ENCODE data around the gene AQP2.

Gene AQP2

GRCh38 chr12:49972129-49972528 is 21.6 kb downstream of the AQP2 start:
- no peak for TF ChIP-seq TAF1 (IDR thresholded peaks at IDR 0.05; ENCODE audit: borderline replicate concordance, insufficient read depth, low read length)
- no peak for TF ChIP-seq FOXP2 (optimal IDR thresholded peaks at IDR 0.05; ENCODE audit: borderline replicate concordance, extremely low read depth, extremely low read length, insufficient read depth)
- TF ChIP-seq, protein P1, sequence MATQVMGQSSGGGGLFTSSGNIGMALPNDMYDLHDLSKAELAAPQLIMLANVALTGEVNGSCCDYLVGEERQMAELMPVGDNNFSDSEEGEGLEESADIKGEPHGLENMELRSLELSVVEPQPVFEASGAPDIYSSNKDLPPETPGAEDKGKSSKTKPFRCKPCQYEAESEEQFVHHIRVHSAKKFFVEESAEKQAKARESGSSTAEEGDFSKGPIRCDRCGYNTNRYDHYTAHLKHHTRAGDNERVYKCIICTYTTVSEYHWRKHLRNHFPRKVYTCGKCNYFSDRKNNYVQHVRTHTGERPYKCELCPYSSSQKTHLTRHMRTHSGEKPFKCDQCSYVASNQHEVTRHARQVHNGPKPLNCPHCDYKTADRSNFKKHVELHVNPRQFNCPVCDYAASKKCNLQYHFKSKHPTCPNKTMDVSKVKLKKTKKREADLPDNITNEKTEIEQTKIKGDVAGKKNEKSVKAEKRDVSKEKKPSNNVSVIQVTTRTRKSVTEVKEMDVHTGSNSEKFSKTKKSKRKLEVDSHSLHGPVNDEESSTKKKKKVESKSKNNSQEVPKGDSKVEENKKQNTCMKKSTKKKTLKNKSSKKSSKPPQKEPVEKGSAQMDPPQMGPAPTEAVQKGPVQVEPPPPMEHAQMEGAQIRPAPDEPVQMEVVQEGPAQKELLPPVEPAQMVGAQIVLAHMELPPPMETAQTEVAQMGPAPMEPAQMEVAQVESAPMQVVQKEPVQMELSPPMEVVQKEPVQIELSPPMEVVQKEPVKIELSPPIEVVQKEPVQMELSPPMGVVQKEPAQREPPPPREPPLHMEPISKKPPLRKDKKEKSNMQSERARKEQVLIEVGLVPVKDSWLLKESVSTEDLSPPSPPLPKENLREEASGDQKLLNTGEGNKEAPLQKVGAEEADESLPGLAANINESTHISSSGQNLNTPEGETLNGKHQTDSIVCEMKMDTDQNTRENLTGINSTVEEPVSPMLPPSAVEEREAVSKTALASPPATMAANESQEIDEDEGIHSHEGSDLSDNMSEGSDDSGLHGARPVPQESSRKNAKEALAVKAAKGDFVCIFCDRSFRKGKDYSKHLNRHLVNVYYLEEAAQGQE (IDR thresholded peaks at IDR 0.05; ENCODE audit: insufficient read depth in 1 of 2, low read depth in 2 of 2, low read length in 2 of 2): no peak
- no peak for TF ChIP-seq POLR2AphosphoS5 (IDR thresholded peaks at IDR 0.05; ENCODE audit: low read depth, low read length)
- no peak for TF ChIP-seq SIN3A (IDR thresholded peaks at IDR 0.05; ENCODE audit: borderline replicate concordance, insufficient read depth, low read length)

GRCh38 chr12:49972641-49973360 is 22.3 kb downstream of the AQP2 start, which contains the start of gene AQP6:
Gene AQP6, plus strand, starts transcription at chr12:49972947. Its CDS starts 227 bp downstream, at chr12:49973174.
- TF ChIP-seq FOXP2 (optimal IDR thresholded peaks at IDR 0.05; ENCODE audit: borderline replicate concordance, extremely low read depth, extremely low read length, insufficient read depth) (no peak), POLR2AphosphoS5 (IDR thresholded peaks at IDR 0.05; ENCODE audit: low read depth, low read length) (no peak), TAF1 (IDR thresholded peaks at IDR 0.05; ENCODE audit: borderline replicate concordance, insufficient read depth, low read length) (no peak), SIN3A (IDR thresholded peaks at IDR 0.05; ENCODE audit: borderline replicate concordance, insufficient read depth, low read length) (no peak)
- TF ChIP-seq, protein P1 (IDR thresholded peaks at IDR 0.05; ENCODE audit: insufficient read depth in 1 of 2, low read depth in 2 of 2, low read length in 2 of 2): no peak

- TF ChIP-seq TAF1 (IDR thresholded peaks at IDR 0.05; ENCODE audit: borderline replicate concordance, insufficient read depth, low read length) (no peak), POLR2AphosphoS5 (IDR thresholded peaks at IDR 0.05; ENCODE audit: low read depth, low read length) (no peak), SIN3A (IDR thresholded peaks at IDR 0.05; ENCODE audit: borderline replicate concordance, insufficient read depth, low read length) (no peak), FOXP2 (optimal IDR thresholded peaks at IDR 0.05; ENCODE audit: borderline replicate concordance, extremely low read depth, extremely low read length, insufficient read depth) (no peak)
- TF ChIP-seq, protein P1 (IDR thresholded peaks at IDR 0.05; ENCODE audit: insufficient read depth in 1 of 2, low read depth in 2 of 2, low read length in 2 of 2): no peak
Measured at GRCh38 chr12:49973361-49973830, 22.9 kb downstream of the AQP2 start.

GRCh38 chr12:49974231-49974675 is 23.7 kb downstream of the AQP2 start:
- no peak for TF ChIP-seq POLR2AphosphoS5 (IDR thresholded peaks at IDR 0.05; ENCODE audit: low read depth, low read length)
- no peak for TF ChIP-seq TAF1 (IDR thresholded peaks at IDR 0.05; ENCODE audit: borderline replicate concordance, insufficient read depth, low read length)
- TF ChIP-seq FOXP2 (optimal IDR thresholded peaks at IDR 0.05; ENCODE audit: borderline replicate concordance, extremely low read depth, extremely low read length, insufficient read depth): no peak
- no peak for TF ChIP-seq SIN3A (IDR thresholded peaks at IDR 0.05; ENCODE audit: borderline replicate concordance, insufficient read depth, low read length)
- TF ChIP-seq, protein P1 (IDR thresholded peaks at IDR 0.05; ENCODE audit: insufficient read depth in 1 of 2, low read depth in 2 of 2, low read length in 2 of 2): no peak

Data from PFSK-1 (cell line).